SU-DHL-6 (cell line): Measurements from ENCODE around the gene DCC.

ENCODE experiments used
- H2AFZ ChIP-seq: fragments of 200-600 bp; sonication (generic); 2 replicates; pipeline ENCODE4 v1.6.1; 2014; ENCODE audit warnings: low read depth, mild to moderate bottlenecking, moderate library complexity, mixed read lengths, antibody characterized with exemption, low read length; ENCODE audit not compliant: severe bottlenecking
- H3F3A ChIP-seq: fragments of 200-600 bp; shearing (Covaris generic); 2 replicates; pipeline ENCODE4 v1.6.0; 2016; ENCODE audit warnings: antibody characterized with exemption, mild to moderate bottlenecking; ENCODE audit not compliant: insufficient read depth
- H3K27ac ChIP-seq: fragments of 200-600 bp; sonication (generic); 2 replicates; pipeline ENCODE4 v1.5.1; 2016; ENCODE audit warnings: low read depth, mild to moderate bottlenecking, low read length, moderate library complexity, mixed read lengths
- H3K27me3 ChIP-seq: fragments of 200-600 bp; sonication (generic), shearing (Covaris generic); 2 replicates; pipeline ENCODE4 v1.6.0; 2014; ENCODE audit warnings: mild to moderate bottlenecking, low read length
- H3K36me3 ChIP-seq: fragments of 200-600 bp; sonication (generic); 2 replicates; pipeline ENCODE4 v1.6.1; 2014; ENCODE audit warnings: mild to moderate bottlenecking, low read length, mixed read lengths
- H3K4me2 ChIP-seq: fragments of 300-600, 200-600 bp; shearing (Covaris generic), sonication (generic); 2 replicates; pipeline ENCODE4 v1.6.0; 2014; ENCODE audit warnings: low read length, low read depth, mild to moderate bottlenecking; ENCODE audit not compliant: poor library complexity, severe bottlenecking
- H3K4me3 ChIP-seq: fragments of 200-600 bp; sonication (generic); 2 replicates; pipeline ENCODE4 v1.5.1; 2014; ENCODE audit warnings: antibody characterized with exemption, low read length, mild to moderate bottlenecking, mixed read lengths; ENCODE audit not compliant: insufficient read depth, poor library complexity, severe bottlenecking
- H3K79me2 ChIP-seq: fragments of 200-600 bp; sonication (generic); 2 replicates; pipeline ENCODE4 v1.6.1; 2014; ENCODE audit warnings: mild to moderate bottlenecking, low read length, moderate library complexity; ENCODE audit not compliant: insufficient read depth
- H3K9ac ChIP-seq: fragments of 200-600 bp; sonication (generic); 2 replicates; pipeline ENCODE4 v1.7.0; 2014; ENCODE audit warnings: mild to moderate bottlenecking, low read length
- H3K9me2 ChIP-seq: fragments of 200-600 bp; sonication (generic); replicated peaks from 2 replicates; pipeline ENCODE4 v1.6.1; 2014; ENCODE audit warnings: low read length; ENCODE audit not compliant: insufficient read depth
- H3K9me3 ChIP-seq: fragments of 200-600 bp; sonication (generic); 2 replicates; pipeline ENCODE4 v1.6.1; 2014; ENCODE audit warnings: low read length, mixed read lengths; ENCODE audit not compliant: insufficient read depth
- H4K20me1 ChIP-seq: fragments of 200-600 bp; sonication (generic); 2 replicates; pipeline ENCODE4 v1.6.1; 2014; ENCODE audit warnings: low read depth, mild to moderate bottlenecking, antibody characterized with exemption, low read length, moderate library complexity, mixed read lengths
- CTCF ChIP-seq: fragments of 200-600 bp; sonication (generic); IDR thresholded peaks from one replicate; pipeline ENCODE4 v1.5.1; 2017; ENCODE audit warnings: antibody characterized with exemption, mild to moderate bottlenecking, low read length, moderate library complexity; ENCODE audit not compliant: insufficient read depth, poor library complexity, severe bottlenecking
- EZH2phosphoT487 ChIP-seq: fragments of 200-600 bp; sonication (generic), shearing (Covaris generic); conservative IDR thresholded peaks from 2 replicates; pipeline ENCODE4 v1.6.1; 2018; ENCODE audit warnings: mild to moderate bottlenecking, antibody characterized with exemption, low read length, moderate library complexity, mixed read lengths

DCC gene

GRCh38 chr18:52971097-52971496 is 631.1 kb downstream of the DCC start:
- Histone ChIP-seq H2AFZ (no peak overlapping the region), H3K4me3 (no peak overlapping the region), H3K9ac (no peak overlapping the region), H3K79me2 (no peaks in the 10 kb centered on the region), H3K36me3 (no peaks in the 10 kb centered on the region), H3K4me2 (no peak overlapping the region), H3K27ac (no peak overlapping the region), H3K27me3 (no peaks in the 10 kb centered on the region), H3K9me2 (no peaks in the 10 kb centered on the region), H4K20me1 (no peaks in the 10 kb centered on the region), H3F3A (no peaks in the 10 kb centered on the region), H3K9me3 (no peaks in the 10 kb centered on the region)
- TF ChIP-seq EZH2phosphoT487, result no peak
- no peak for TF ChIP-seq CTCF

GRCh38 chr18:52979892-52980291 is 639.9 kb downstream of the DCC start:
- H3K9ac ChIP-seq, result no peak overlapping the region
- H3K27ac ChIP-seq, result no peak overlapping the region
- no peak overlapping the region for H3K4me2 ChIP-seq
- no peaks in the 10 kb centered on the region for H3F3A ChIP-seq
- H3K9me3 ChIP-seq, result no peaks in the 10 kb centered on the region
- TF ChIP-seq CTCF (no peak), EZH2phosphoT487 (no peak)
- H3K36me3 ChIP-seq, result no peaks in the 10 kb centered on the region
- no peaks in the 10 kb centered on the region for H3K9me2 ChIP-seq
- H3K79me2 ChIP-seq, result no peaks in the 10 kb centered on the region
- no peaks in the 10 kb centered on the region for H4K20me1 ChIP-seq
- H3K4me3 ChIP-seq, result no peak overlapping the region
- H3K27me3 ChIP-seq, result no peaks in the 10 kb centered on the region
- H2AFZ ChIP-seq, result no peak overlapping the region

GRCh38 chr18:52991246-52991645 is 651.2 kb downstream of the DCC start:
- Histone ChIP-seq H3K4me2 (no peak overlapping the region), H3F3A (no peaks in the 10 kb centered on the region), H3K79me2 (no peaks in the 10 kb centered on the region), H3K9me2 (no peaks in the 10 kb centered on the region), H3K27ac (no peak overlapping the region), H3K9ac (no peak overlapping the region), H3K4me3 (no peak overlapping the region), H3K9me3 (no peaks in the 10 kb centered on the region), H4K20me1 (no peaks in the 10 kb centered on the region), H2AFZ (no peak overlapping the region), H3K36me3 (no peaks in the 10 kb centered on the region), H3K27me3 (no peaks in the 10 kb centered on the region)
- no peak for TF ChIP-seq EZH2phosphoT487
- TF ChIP-seq CTCF, result no peak
